HG02759 (cell line): ENCODE measurements around the gene EIF5A.
"Not testable (repeated sequence)": the region's sequence is repeated elsewhere in the genome, so short reads cannot be mapped to it uniquely, and the experiment has no call there.

Experiments used
- ATAC-seq: cut with Tn5 transposase; IDR thresholded peaks from one replicate; pipeline ENCODE4 v1.9.1; 2021; ENCODE audit warnings: mild to moderate bottlenecking, moderate library complexity; ENCODE audit not compliant: unreplicated experiment

Gene EIF5A

DNA sequence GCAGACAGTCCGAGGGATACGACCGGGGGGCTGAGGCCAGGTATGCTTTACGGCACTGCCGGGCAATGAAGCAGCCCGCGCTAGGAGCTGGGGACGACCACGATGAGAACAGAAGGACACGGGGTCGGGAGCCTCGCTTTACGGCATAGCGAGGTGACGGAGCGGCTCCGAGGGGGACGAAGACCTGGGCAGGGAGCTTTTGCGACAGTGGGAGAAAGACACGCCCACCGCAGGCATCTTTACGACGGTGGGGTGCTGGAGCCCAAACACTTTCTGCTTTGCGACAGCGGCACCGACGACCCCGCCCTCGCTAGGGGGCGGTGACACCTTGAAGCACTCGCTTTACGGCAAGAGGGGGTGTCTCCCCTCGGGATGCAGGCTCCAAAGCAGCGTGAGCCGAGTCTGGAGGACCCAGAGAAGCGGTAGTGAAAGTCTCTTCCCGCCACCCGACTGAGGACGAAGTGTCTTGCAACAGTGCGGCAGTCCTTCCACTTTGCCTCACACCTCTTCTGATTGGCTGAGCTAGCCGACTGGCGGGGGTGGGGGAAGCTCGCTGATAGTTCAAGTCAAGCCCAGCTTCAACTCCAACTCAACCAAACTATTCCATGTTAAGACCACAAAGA is 22.1 kb downstream of the EIF5A start:
- peak; percentile 64 for ATAC-seq

GRCh38 chr17:7329997-7330637 is 22.7 kb downstream of the EIF5A start:
- peak; percentile 45 for ATAC-seq

DNA sequence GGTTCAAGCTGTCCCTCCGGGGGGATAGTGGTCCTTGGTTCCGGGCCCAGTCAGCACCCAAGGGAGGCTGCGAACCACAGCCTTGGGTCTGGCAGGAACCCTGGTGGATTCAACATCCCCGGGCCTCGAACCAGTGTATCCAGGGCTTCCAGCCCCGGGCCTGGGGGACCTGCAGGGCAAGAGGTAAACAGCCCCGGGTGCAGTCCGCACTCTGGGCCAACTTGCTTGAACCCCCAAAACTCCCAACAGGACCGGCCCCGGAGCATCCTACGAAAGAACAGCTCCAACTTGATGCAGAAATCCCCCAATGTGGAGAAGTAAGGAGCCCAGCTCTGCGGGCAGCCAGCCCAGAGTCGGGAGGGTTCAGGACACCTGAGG is 23.2 kb downstream of the EIF5A start:
- no peak for ATAC-seq

GRCh38 chr17:7332111-7332510 is 24.7 kb downstream of the EIF5A start:
- no peak for ATAC-seq

- ATAC-seq, result not testable (repeated sequence)
Measured at GRCh38 chr17:7332600-7333069, 25.2 kb downstream of the EIF5A start.

- no peak for ATAC-seq
Measured at GRCh38 chr17:7334938-7335538, 27.6 kb downstream of the EIF5A start.

DNA sequence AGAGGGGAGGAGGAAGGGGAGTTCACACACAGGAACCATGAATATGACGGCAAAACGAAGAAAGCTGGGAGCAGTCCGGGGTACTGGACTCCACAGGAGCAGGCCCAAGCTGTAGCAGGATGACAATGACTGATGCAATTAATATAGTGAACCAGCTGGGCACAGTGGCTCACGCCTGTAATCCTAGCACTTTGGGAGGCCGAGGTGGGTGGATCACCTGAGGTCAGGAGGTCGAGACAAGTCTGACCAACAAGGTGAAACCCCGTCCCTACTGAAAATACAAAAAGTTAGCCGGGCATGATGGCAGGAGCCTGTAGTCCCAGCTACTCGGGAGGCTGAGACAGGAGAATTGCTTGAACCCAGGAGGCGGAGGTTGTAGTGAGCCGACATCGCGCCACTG is 28.3 kb downstream of the EIF5A start:
- not testable (repeated sequence) for ATAC-seq

GRCh38 chr17:7336240-7337175 is 29.1 kb downstream of the EIF5A start, which contains the start of gene ACAP1:
Gene ACAP1 (plus strand): TSS chr17:7336529. CDS start chr17:7336735, 206 bp downstream.
- ATAC-seq, result peak; percentile 75

DNA sequence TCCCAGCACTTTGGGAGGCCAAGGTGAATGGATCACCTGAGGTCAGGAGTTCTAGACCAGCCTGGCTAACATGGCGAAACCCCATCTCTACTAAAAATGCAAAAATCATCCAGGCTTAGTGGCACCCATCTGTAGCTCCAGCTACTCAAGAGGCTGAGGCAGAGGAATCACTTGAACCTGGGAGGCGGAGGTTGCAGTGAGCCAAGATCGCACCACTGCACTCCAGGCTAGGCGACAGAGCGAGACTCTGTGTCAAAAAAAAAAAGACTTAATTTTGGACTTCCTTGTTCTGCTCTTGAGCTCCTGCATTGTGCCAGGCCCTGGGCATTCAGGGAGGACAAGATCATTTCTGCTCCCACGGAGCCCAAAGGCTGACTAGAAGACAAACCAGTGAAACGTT is 30.2 kb downstream of the EIF5A start:
- not testable (repeated sequence) for ATAC-seq

- ATAC-seq, result no peak
Measured at GRCh38 chr17:7340179-7340578, 32.8 kb downstream of the EIF5A start.

DNA sequence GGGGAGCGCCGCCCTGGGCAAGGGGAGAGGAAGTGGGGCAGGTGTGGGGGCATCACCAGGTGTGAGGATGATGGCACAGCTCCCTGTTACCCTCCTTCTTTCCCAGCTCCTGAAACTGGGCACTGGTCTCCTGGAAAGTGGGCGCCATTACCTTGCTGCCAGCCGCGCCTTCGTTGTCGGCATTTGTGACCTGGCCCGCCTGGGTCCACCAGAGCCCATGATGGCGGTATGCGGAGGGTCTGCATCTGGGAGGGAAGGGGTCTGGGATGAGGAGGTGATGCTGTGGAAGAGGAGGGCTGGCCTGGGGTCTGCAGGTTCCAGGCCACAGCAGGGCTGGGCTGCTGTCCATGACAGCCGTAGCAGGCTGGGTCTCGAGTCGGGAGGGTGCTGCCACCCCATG is 34.4 kb downstream of the EIF5A start:
- ATAC-seq, result no peak

DNA sequence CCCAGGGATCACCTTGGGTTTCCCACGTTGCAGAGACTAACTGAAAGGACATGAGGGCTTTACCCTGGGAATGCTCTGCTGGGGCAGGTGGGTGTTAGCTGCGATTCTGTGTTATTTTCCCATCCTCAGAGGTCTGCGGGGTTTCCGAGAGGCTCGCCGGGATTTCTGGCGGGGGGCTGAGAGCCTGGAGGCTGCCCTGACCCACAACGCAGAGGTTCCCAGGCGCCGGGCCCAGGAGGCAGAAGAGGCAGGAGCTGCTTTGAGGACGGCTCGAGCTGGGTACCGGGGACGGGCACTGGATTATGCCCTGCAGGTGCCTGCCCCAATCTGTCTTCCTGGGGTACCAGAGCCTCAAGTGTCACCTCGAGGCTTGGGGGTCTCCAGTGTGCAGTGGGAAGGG is 35.8 kb downstream of the EIF5A start:
- ATAC-seq, result no peak

DNA sequence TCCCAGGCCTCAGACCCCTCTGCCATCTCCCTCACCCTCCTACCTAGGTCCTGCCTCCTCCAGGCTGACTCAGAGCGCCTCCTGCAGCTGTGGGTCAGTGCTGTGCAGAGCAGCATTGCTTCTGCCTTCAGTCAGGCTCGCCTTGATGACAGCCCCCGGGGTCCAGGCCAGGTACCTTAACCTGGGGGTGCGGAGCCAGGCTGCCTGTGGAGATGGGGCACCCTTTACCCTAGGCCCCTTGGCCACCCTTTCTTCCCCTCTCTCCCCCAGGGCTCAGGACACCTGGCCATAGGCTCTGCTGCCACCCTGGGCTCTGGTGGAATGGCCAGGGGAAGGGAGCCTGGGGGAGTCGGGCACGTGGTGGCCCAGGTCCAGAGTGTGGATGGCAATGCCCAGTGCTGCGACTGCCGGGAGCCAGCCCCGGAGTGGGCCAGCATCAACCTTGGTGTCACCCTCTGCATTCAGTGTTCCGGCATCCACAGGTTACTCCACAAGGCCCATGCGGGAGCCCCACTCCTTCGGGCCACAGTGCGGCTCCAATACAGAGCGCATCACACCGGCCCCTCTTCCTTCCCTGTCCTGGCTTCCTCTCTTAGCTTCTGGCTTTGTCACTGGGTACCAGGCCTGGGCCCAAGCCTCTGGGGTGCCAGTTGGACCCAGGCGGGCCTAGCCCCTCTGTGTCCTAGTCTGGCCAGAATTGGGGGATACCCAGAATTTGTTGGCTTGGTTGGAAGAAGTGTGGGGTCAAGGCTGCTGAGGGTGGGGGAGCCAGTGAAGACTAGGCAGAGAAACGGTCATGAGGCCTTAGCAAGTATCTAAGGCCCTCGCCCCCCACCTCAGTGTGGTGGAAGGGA is 39.6 kb downstream of the EIF5A start:
- no peak for ATAC-seq

DNA sequence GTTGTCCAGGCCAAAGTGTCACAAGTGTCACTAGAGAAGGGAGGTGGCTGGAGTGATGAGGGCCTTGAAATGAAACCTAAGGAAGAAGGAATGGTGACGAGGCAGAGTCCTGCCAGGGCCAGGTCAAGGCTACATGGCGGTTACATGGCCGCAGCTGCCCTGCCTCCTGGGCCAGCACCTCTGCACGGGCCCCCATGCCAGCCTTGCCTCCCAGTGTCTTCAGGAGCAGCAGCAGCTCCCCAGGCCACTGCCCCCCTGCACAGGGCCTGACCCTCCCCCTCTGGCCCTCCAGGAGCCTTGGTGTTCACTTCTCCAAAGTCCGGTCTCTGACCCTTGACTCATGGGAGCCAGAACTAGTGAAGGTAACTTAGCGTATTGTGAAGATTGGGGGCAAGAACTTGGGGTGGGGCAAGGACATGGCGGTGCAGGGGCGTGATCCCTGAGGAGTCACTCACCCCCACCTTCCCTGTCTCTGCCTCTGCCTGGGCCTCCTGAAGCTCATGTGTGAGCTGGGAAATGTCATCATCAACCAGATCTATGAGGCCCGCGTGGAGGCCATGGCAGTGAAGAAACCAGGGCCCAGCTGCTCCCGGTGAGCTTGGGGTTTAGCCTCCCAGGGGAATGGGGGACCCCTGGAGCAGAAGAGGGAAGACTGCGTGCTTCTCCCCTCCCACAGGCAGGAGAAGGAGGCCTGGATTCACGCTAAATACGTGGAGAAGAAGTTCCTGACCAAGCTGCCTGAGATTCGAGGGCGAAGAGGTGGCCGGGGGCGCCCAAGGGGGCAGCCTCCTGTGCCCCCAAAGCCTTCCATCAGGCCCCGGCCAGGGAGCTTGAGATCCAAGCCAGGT is 40.4 kb downstream of the EIF5A start:
- no peak for ATAC-seq

DNA sequence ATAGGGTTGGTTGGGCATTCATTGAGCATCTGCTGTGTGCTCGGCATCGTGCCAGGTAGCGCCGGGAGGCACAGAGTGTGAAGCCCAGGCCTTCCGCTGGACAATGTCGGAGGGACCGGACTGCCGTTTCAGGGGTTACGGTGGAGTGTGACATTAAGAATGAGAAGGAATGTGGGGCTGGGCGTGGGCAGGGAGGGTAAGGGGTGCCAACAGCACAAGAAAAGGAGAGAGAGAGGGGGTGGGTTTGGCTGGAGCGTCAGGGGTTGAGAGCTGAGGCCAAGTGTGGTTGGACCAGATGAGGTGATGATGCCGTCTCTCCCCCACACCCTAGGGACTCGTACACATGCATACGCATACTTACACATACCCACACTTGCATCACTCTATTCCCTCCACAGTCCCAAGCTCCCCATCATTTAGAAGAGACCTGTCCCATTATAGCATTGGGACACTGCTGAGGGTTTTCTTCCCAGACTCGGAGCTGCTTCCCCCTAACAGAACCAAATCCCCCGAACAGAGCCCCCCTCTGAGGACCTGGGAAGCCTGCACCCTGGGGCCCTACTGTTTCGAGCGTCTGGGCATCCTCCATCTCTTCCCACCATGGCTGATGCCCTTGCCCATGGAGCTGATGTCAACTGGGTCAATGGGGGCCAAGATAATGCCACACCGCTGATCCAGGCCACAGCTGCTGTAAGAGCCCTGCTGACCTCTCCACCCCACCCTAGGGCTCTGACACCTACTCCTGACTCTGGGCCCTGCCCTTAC is 41.2 kb downstream of the EIF5A start:
- ATAC-seq, result no peak

DNA sequence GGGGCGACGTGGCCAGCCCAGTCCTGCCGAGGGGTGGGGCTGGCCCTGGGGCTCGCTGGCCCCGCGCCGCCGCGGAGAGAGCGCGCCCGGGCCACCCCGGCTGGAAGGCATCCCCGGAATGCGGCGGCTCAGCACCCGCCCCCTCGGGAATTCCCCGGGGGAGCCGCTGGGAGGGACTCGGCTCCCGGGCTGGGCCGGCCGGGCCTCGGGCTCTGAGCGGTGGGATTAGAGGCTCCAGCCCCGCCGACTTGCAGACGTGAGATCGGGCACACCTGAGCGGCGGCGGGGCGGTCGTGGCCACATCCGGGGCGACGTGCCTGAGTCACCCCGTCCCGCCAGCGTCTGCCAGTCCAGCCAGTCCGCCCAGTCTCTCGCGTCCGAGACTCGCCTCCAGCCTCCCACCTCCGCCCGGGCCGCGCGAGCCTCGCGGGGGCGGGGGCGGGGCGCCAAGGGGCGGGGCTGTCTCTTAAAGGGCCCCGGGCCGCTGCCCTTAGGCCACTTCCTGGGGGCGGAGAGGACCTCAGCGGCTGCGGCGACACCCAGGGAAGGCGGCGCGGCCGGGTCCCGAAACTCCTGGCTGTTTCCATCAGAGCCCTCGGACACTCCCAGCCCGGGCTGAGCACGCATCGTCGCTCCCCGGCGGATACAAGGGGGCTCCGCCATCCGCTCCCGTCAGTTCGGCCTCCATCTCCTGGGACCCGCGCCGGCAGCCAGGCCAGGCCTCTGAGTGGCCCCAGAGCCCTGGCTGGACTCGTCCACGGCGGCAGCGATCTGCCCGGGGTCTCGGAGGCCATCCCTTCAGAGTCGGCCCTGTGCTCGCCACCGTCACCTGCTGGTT is 44.5 kb downstream of the EIF5A start, which contains the start of gene KCTD11:
KCTD11 (plus strand) TSS at position 498 of the 838 bp plus-strand sequence.
- ATAC-seq, result peak; percentile 67

- ATAC-seq, result no peak
Measured at GRCh38 chr17:7352503-7352889, 45.1 kb downstream of the EIF5A start.
